ENCODE measurements around the gene FUT7.
A peak's percentile ranks its signal among the peaks of the same experiment; 100 is the strongest.
"Not testable (repeated sequence)": the region's sequence is repeated elsewhere in the genome, so short reads cannot be mapped to it uniquely, and the experiment has no call there.

FUT7 gene

GRCh38 chr9:137017071-137017470 is 14.8 kb downstream of the FUT7 start:
- DNase-seq: no peak

- DNase-seq: no peak
Measured at GRCh38 chr9:137016436-137016835, 15.5 kb downstream of the FUT7 start.

GRCh38 chr9:137015976-137016375 is 15.9 kb downstream of the FUT7 start:
- no peak for DNase-seq

GRCh38 chr9:137015540-137015930 is 16.4 kb downstream of the FUT7 start:
- no peak for DNase-seq

GRCh38 chr9:137014776-137015539 is 16.9 kb downstream of the FUT7 start:
- DNase-seq: no peak

- no peak for DNase-seq
Measured at GRCh38 chr9:137014166-137014565, 17.7 kb downstream of the FUT7 start.

GRCh38 chr9:137013571-137013940 is 18.3 kb downstream of the FUT7 start:
- DNase-seq: no peak

GRCh38 chr9:137012694-137013570 is 19.0 kb downstream of the FUT7 start:
- DNase-seq: no peak

GRCh38 chr9:137011907-137012675 is 19.8 kb downstream of the FUT7 start:
- DNase-seq: no peak

- DNase-seq: no peak
Measured at GRCh38 chr9:137011156-137011555, 20.7 kb downstream of the FUT7 start.

GRCh38 chr9:137009938-137010732 is 21.8 kb downstream of the FUT7 start:
- no peak for DNase-seq

- no peak for DNase-seq
Measured at GRCh38 chr9:137009217-137009616, 22.7 kb downstream of the FUT7 start.

GRCh38 chr9:137008312-137008711 is 23.6 kb downstream of the FUT7 start:
- no peak for DNase-seq

- no peak for DNase-seq
Measured at GRCh38 chr9:137007816-137008270, 24.0 kb downstream of the FUT7 start.

- peak; percentile 17 for DNase-seq
Measured at GRCh38 chr9:137007108-137007815, 24.6 kb downstream of the FUT7 start.

GRCh38 chr9:137006116-137007003 is 25.5 kb downstream of the FUT7 start:
- DNase-seq: no peak

GRCh38 chr9:137004285-137004684 is 27.6 kb downstream of the FUT7 start:
- not testable (repeated sequence) for DNase-seq

GRCh38 chr9:137002646-137003041 is 29.2 kb downstream of the FUT7 start:
- no peak for DNase-seq

GRCh38 chr9:137001857-137002645 is 29.8 kb downstream of the FUT7 start:
- DNase-seq: no peak
